NCI-H128 (cell line): ENCODE results near the gene ELOB.

Experiments used
- DNase-seq: peaks from one replicate; lab custom pipeline; 2025; ENCODE audit not compliant: unreplicated experiment; lab: John Stamatoyannopoulos, UW

Gene ELOB

GRCh38 chr16:2769100-2769529 lies 8.0 kb downstream of the ELOB start:
- no peak for DNase-seq

GRCh38 chr16:2768403-2769089 lies 8.5 kb downstream of the ELOB start:
- no peak for DNase-seq

- DNase-seq = no peak
Observed at GRCh38 chr16:2767891-2768290, 9.2 kb downstream of the ELOB start.

- no peak for DNase-seq
Observed at GRCh38 chr16:2767140-2767731, 9.8 kb downstream of the ELOB start.

- no peak for DNase-seq
Observed at GRCh38 chr16:2766430-2767139, 10.5 kb downstream of the ELOB start.

- DNase-seq = no peak
Observed at GRCh38 chr16:2765462-2766404, 11.3 kb downstream of the ELOB start.

GRCh38 chr16:2764718-2765117 lies 12.4 kb downstream of the ELOB start:
- no peak for DNase-seq

GRCh38 chr16:2763173-2763572 lies 13.9 kb downstream of the ELOB start:
- no peak for DNase-seq

- no peak for DNase-seq
Observed at GRCh38 chr16:2762711-2763110, 14.4 kb downstream of the ELOB start.

GRCh38 chr16:2761886-2762583 lies 15.0 kb downstream of the ELOB start:
- no peak for DNase-seq

GRCh38 chr16:2761472-2761871 lies 15.6 kb downstream of the ELOB start:
- no peak for DNase-seq

- no peak for DNase-seq
Observed at GRCh38 chr16:2757344-2757743, 19.7 kb downstream of the ELOB start.

- no peak for DNase-seq
Observed at GRCh38 chr16:2756288-2757015, 20.6 kb downstream of the ELOB start.

GRCh38 chr16:2755158-2755557 lies 21.9 kb downstream of the ELOB start:
- DNase-seq = no peak

GRCh38 chr16:2753733-2754020 lies 23.4 kb downstream of the ELOB start:
- no peak for DNase-seq

GRCh38 chr16:2752850-2753732 lies 24.0 kb downstream of the ELOB start:
- DNase-seq = peak; percentile 11

- DNase-seq = peak; percentile 89
Observed at GRCh38 chr16:2752035-2752849, 24.8 kb downstream of the ELOB start, which contains the start of gene SRRM2. Gene SRRM2 (plus strand): TSS chr16:2752638. CDS start chr16:2756365, 3,727 bp downstream.

GRCh38 chr16:2751577-2752034 lies 25.5 kb downstream of the ELOB start:
- no peak for DNase-seq
